Activated CD8-positive, alpha-beta memory T cell treated with anti-CD3 and anti-CD28 coated beads for 1 hour (primary cell): ENCODE measurements around the gene ALG3.

Experiments
- DNase-seq, 2 donors: peaks; one replicate each; pipeline ENCODE4 v3.0.0-alpha.2; 2020; ENCODE audit warnings: low read depth in 1 of 2; ENCODE audit errors: extremely low read depth in 1 of 2

The ALG3 gene

GRCh38 chr3:184200825-184201224 is 47.9 kb downstream of the ALG3 start:
- DNase-seq = no peak

DNA sequence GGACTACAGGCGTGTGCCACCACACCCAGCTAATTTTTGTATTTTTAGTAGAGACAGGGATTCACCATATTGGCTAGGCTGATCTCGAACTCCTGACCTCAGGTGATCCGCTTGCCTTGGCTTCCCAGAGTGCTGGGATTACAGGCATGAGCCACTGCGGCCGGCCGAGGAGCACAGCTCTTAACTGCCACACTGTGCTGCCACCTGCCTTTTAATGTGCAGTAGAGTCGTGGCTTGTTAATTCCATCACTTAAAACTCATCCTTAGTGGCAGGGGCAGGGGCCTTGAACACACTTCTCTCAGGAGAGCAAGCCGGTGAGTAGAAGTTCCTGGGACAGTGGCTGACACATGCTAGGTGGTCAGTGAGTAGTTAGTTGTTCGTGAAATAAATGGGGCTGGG is 50.3 kb downstream of the ALG3 start:
- no peak for DNase-seq

DNA sequence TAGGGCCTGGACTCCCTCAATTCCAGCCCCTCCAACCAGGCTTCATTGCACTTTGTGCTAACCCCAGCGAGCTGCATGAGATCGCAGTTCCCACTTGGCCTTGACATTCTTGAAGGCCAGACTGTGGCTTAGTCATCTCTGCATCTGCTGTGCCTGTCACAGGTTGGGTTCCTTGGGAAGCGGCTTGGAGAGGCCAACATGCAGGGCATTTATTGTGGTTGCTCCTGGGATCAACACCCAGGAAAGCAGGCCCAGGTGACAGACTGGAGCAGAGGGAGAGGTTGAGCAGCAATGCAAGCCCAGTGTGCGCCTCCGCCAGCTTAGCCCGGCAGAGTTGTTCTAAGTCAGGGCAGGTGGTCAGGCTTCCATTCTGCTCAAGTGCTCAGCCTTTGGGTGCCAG is 52.2 kb downstream of the ALG3 start:
- no peak for DNase-seq

GRCh38 chr3:184193991-184194539 is 54.7 kb downstream of the ALG3 start:
- no peak for DNase-seq

DNA sequence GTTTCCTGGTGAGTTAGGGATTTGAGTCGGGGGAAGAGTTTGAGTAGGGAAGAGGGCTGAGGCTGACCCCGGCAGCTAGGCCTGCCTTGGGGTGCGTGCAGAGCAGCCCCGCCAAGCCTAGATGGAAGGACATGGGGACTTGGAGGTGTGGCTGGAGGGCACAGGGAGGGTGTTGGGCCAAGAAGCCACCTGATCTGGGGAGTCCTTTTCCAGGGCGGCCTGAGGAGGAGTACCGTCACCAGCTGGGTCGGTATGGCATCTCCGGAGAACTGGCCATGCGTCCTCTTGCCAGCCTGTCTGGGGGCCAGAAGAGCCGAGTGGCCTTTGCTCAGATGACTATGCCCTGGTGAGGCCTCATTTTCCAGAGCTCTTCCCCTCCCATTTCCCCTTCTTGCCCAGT is 55.9 kb downstream of the ALG3 start:
- DNase-seq = no peak
